ENCODE measurements around the gene ULK4.

ULK4 gene

DNA sequence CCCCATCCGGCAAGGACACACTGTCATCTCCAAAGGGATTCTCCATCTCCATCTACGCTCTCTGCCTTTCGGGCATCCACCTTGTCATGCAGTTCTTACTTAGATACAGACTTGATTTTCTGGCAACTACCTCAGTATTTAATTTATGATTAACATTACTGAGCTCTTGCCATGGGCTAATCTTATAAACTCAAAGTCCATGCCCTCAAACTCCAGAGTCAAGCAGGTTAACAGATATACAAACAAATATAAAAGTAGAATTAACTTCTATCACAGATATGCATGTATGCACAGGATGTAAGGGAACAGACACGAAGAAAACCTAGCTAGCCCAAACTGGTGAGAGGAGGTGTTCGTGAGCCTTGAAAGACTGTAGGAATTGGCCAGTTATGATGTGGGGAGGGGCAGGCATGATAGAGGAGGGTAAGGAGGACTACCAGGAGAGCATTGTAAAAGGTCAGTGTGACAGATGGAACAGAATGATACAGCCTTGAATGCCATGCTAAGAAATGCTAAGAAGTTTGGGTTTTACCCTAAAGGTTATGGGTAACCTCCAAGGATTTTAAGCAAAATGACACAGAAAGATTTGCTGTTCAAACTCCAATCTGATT is 334.3 kb downstream of the ULK4 start:
- DNase-seq, result no peak

- DNase-seq, result no peak
Measured at GRCh38 chr3:41612853-41613252, 349.1 kb downstream of the ULK4 start.

- no peak for DNase-seq
Measured at GRCh38 chr3:41611008-41611407, 350.9 kb downstream of the ULK4 start.

GRCh38 chr3:41608347-41608746 is 353.6 kb downstream of the ULK4 start:
- DNase-seq, result no peak

DNA sequence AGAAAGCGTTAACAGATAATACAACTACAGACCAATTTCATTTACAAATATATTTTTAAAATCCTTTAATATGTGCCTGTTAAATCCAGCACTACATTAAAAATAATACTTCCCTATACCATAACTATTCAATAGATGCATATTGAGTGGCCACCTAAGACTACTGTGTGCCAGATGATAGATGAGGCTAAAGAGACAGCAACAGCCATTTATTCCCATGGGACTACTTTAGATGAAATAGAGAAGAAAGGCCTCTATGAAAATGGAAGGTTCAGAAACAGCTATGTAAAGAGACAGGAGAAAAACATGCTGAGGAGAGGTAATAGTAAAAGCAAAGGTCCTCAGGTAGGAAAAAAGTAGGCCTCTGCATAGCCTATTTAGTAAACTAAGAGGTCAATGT is 358.1 kb downstream of the ULK4 start:
- no peak for DNase-seq

- no peak for DNase-seq
Measured at GRCh38 chr3:41602121-41602520, 359.8 kb downstream of the ULK4 start.

DNA sequence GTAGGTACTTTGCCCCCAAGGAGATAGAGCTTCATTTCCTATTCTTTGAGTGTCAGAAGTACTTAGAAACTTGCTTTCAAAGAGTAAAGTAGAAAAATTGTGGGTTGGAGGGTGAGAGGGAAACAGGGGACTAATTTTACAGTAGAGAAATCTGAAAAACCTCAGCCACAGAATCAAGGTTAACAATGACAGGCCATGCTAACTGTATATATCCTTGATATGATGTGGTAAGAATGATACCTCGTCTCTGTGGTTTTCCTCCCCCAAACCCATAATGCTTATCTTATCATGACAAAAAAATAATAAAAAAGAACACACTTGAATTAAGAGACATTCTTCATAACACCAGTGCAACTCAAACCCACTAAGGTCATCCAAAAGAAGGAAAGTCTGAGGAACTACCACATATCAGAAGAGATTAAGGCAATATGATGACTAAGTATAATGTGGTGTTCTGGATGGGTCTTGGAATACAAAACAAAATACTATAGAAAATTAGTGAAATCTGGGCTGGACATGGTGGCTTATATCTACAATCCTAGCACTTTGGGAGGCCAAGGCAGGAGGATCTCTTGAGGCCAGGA is 360.4 kb downstream of the ULK4 start:
- DNase-seq, result no peak

DNA sequence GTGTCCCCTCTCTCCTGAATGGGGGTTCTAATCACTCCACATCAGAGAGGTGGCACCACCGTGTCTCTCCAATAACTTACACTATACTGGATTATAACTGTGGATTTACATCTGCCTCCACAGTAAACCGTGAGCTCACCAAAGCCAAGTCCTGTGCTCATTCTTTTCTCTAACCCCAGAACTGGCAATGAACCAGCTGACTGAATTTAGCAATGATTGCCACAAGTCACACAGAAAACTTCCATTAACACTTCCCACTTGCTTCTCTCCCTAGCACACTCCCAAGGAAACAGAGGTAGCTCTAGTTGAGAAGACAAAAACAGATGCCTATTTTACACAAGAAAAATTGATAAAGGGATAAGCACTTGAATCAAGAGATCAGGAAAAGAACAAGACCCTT is 361.3 kb downstream of the ULK4 start:
- DNase-seq, result no peak

GRCh38 chr3:41599127-41599484 is 362.8 kb downstream of the ULK4 start:
- DNase-seq, result no peak

DNA sequence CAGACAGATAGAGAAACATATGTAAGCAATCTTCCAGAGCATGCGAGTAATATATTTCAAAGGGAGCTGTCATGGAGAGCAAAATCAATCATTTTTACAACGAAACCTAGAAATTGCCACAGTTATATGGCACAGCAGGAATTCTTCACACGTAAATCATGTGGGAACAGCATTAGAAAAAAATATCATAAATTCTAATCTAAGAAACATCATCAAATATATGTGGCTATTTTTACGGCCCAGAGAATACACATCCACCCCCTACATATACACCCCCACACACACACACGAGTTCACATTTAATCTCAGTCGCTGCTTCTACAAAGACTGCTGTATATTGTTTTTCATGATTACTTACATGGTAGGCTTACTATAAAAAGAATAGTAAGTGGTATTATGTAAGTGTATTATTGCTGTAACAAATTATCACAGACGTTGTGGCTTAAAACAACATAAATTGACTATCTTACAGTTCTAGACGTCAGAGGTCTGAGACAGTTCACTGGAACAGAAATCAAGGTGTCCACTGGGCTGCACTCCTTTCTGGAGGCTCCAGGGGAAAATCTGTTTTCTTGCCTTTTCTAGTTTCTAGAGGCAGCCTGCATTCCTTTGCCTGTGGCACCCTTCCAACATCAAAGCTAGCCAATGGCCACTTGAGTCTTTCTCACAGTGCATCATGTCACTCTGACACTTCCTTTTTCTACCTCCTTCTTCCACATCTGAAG is 363.3 kb downstream of the ULK4 start:
- DNase-seq, result no peak

- DNase-seq, result no peak
Measured at GRCh38 chr3:41593774-41594173, 368.1 kb downstream of the ULK4 start.

GRCh38 chr3:41592753-41593510 is 369.0 kb downstream of the ULK4 start:
- DNase-seq, result no peak

- DNase-seq, result no peak
Measured at GRCh38 chr3:41583014-41583413, 378.9 kb downstream of the ULK4 start.

DNA sequence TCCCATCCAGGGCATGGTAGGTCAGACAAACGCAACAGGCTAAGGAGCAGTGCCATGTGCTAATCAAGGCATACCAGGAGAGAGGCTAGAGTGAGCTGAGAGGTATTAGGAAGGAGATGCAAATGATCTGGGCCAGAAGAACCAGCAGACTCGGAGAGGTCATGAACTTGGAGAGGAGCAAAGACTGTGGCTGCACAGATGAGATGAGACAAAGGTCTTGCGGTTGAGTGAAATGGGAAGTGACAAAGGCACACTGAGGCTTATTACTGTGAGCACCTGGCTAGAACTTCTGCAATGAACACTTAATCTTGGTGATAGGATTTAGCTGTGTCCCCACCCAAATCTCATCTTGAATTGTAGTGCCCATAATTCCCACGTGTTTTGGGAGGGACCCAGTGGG is 380.2 kb downstream of the ULK4 start:
- DNase-seq, result no peak

DNA sequence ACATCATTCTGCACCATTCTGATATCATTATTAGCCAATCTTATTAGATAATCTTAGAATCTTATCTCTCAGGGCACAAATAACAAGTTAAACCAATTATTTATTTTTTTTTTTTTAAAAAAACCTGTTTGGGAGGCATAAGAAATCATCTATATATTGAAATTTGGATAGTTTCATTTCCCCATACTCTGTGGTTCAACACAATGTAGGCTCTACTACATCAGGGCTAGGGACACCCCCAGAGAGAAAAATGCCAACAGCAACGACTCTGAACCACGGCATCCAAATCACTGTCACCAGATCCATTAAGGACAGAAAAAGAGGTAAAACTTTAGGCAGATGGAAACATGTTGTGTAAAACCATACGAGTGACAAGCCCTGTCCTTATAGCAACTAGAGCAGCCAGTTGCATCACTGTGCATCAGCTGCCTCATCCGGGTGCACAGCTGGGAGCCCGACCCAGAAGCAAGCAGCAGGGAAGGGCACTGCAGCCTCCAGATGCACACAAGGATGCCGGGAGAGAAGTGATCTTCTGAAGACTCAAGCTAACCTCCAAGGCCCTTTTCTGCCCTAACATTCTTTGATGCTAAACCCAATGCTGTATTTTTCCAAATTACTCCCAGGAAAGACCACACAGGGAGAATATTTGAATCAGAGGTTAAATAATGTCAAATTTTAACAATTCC is 381.5 kb downstream of the ULK4 start:
- DNase-seq, result no peak

GRCh38 chr3:41579861-41580260 is 382.0 kb downstream of the ULK4 start:
- no peak for DNase-seq

- DNase-seq, result no peak
Measured at GRCh38 chr3:41578798-41579197, 383.1 kb downstream of the ULK4 start.

DNA sequence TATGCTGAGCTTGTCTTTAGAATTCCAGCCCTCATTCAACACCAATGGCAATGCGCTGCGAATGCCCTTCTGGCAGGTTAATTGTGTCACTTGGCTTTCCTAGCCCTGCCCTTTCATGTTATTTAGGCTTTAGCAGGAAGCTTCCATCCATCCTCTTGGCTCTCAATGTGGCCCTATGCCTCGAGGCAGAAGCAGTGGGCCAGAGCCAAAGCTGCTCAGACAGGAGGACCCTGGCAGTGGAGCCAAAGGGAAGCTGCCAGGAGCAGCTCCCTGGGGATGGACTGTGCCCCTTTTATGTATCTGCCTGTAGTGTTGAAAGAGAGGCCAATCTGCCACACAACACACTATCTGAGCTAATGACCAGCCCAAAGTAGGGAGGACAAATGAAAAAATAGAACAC is 386.2 kb downstream of the ULK4 start:
- DNase-seq, result no peak

DNA sequence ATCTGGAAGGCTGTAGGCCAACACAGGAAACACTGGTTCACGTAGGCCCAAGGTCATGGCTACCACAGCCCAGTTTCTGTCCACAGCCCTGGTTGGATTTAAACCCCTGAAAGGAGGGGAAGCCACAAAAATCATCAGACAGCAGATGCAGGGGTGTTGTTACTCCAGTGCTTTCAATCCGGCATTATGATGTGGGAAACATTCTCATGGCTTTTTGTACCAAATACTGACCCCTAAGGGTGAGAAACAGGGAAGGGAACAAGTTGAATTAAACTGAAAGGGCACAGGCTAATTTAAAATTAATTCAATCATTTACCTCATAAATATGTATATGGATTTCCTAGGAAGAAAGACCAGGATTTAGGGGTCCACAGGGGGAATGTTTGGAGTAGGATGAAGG is 387.0 kb downstream of the ULK4 start:
- no peak for DNase-seq

GRCh38 chr3:41573591-41573990 is 388.3 kb downstream of the ULK4 start:
- DNase-seq, result no peak

DNA sequence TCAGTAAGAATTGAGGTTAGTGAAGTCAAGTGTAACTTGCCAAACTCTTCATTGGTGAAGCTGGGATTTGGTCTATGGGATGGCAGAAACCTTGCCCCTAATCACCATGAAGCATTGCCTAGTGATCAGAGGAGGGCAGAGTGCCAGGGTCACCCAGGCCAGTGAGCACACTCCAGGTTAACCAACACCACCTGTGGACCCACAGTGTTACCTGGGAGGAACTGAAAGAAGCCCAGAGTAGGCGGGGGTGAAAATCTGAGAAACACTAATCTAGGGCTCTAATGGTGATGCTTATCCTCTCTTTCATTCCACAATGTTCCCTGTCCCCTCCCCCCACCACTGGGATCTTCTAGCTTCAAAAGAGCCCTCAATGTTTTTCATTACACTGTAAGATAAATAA is 389.8 kb downstream of the ULK4 start:
- no peak for DNase-seq

DNA sequence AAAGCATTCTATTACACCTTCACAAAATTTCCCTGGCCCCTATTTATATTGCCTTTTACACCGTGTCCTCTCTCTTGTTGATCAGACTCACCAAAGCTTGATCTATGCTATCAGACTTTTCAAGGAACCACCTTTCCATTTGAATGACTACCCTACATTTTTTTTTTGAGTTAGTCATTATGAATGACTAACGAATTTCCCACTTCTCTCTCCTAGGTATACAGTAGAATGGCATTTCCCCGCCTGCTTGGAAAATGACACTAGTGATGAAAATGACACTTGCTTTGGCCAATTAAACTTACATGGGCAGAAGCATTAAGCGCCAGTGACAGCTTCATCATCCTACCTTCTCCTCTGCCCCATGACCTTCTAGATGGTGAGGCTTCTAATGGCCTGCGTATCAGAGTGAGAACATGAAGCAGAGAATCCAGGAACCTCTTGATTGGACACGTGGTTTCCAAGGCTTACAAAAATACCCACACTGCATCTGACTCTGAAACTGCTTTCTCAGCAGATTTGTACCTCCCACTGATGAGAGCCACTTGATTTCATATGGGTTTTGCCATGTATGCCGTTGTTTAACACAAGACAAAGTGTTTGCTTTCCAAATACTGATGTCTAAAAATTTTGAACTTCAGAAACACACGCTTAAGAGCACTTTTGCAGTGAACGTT is 392.1 kb downstream of the ULK4 start:
- no peak for DNase-seq
